ENCODE results near the gene SLCO1B1. TPM values are rescaled to one million over a fixed set of nuclear protein-coding genes. Genes with fewer than 3 reads are reported as not detected.

SLCO1B1 gene
- total RNA-seq, 1 donor from 2014 or later = not detected

GRCh38 chr12:21223930-21224329 is 92.9 kb downstream of the SLCO1B1 start:
- no peak overlapping the region for H3K4me3 ChIP-seq
- no peaks in the 10 kb centered on the region for H3K36me3 ChIP-seq
- ATAC-seq (no peak), DNase-seq (no peak)
- H3K4me1 ChIP-seq = no peaks in the 10 kb centered on the region
- TF ChIP-seq CTCF (IDR thresholded peaks at IDR 0.05) = no peak
- no peak overlapping the region for H3K27ac ChIP-seq
- no peaks in the 10 kb centered on the region for H3K27me3 ChIP-seq
- H3K9me3 ChIP-seq = no peaks in the 10 kb centered on the region
- intact Hi-C loops (cut with DNase I) = no loop called here

GRCh38 chr12:21234395-21234794 is 103.4 kb downstream of the SLCO1B1 start:
- Histone ChIP-seq H3K9me3 (no peaks in the 10 kb centered on the region), H3K4me1 (no peaks in the 10 kb centered on the region), H3K4me3 (no peak overlapping the region), H3K36me3 (no peaks in the 10 kb centered on the region), H3K27ac (no peak overlapping the region), H3K27me3 (no peaks in the 10 kb centered on the region)
- ATAC-seq (no peak), DNase-seq (no peak)
- no peak for TF ChIP-seq CTCF (IDR thresholded peaks at IDR 0.05)
- intact Hi-C loops (cut with DNase I) = no loop called here

- ATAC-seq = no peak
- intact Hi-C loops (cut with DNase I) = no loop called here
- Histone ChIP-seq H3K36me3 (no peaks in the 10 kb centered on the region), H3K27me3 (no peaks in the 10 kb centered on the region), H3K4me3 (no peak overlapping the region), H3K27ac (no peak overlapping the region), H3K9me3 (no peaks in the 10 kb centered on the region), H3K4me1 (no peaks in the 10 kb centered on the region)
- no peak for DNase-seq
- no peak for TF ChIP-seq CTCF (IDR thresholded peaks at IDR 0.05)
Measured at GRCh38 chr12:21239866-21240265, 108.9 kb downstream of the SLCO1B1 start.

- intact Hi-C loops (cut with DNase I) = no loop called here
- ATAC-seq = no peak
Measured at GRCh38 chr12:21248679-21249078, 117.7 kb downstream of the SLCO1B1 start.

GRCh38 chr12:21252070-21252469 is 121.1 kb downstream of the SLCO1B1 start:
- no peak overlapping the region for H3K27ac ChIP-seq
- intact Hi-C loops (cut with DNase I) = no loop called here
- ATAC-seq (no peak), DNase-seq (no peak)
- H3K9me3 ChIP-seq = no peaks in the 10 kb centered on the region
- TF ChIP-seq CTCF (IDR thresholded peaks at IDR 0.05) = no peak
- H3K4me1 ChIP-seq = no peaks in the 10 kb centered on the region
- H3K4me3 ChIP-seq = no peak overlapping the region
- H3K36me3 ChIP-seq = no peaks in the 10 kb centered on the region
- no peaks in the 10 kb centered on the region for H3K27me3 ChIP-seq

More at GRCh38 chr12:21248679-21249078, 117.7 kb downstream of the SLCO1B1 start:
- peak; percentile 16 for TF ChIP-seq CTCF (IDR thresholded peaks at IDR 0.05)
- H3K9me3 ChIP-seq = no peaks in the 10 kb centered on the region
- H3K36me3 ChIP-seq = no peaks in the 10 kb centered on the region
- no peak overlapping the region for H3K4me3 ChIP-seq
- H3K4me1 ChIP-seq = no peaks in the 10 kb centered on the region
- DNase-seq = no peak
- H3K27me3 ChIP-seq = no peaks in the 10 kb centered on the region
- H3K27ac ChIP-seq = no peak overlapping the region

- intact Hi-C loops (cut with DNase I) = no loop called here
- Histone ChIP-seq H3K4me1 (no peaks in the 10 kb centered on the region), H3K36me3 (no peaks in the 10 kb centered on the region), H3K27ac (no peak overlapping the region), H3K27me3 (no peaks in the 10 kb centered on the region), H3K4me3 (no peak overlapping the region), H3K9me3 (peaks cover 4% of the 10 kb centered on the region)
- ATAC-seq (no peak), DNase-seq (no peak)
- no peak for TF ChIP-seq CTCF (IDR thresholded peaks at IDR 0.05)
Measured at GRCh38 chr12:21257172-21257571, 126.2 kb downstream of the SLCO1B1 start.
